GM19468 (cell line): ENCODE measurements around the gene CAMK1D.

Experiments
- ATAC-seq: cut with Tn5 transposase; IDR thresholded peaks from one replicate; pipeline ENCODE4 v1.9.1; 2021; ENCODE audit warnings: mild to moderate bottlenecking, moderate library complexity, moderate number of reproducible peaks; ENCODE audit not compliant: unreplicated experiment; ENCODE audit errors: extremely low read depth

Gene CAMK1D

DNA sequence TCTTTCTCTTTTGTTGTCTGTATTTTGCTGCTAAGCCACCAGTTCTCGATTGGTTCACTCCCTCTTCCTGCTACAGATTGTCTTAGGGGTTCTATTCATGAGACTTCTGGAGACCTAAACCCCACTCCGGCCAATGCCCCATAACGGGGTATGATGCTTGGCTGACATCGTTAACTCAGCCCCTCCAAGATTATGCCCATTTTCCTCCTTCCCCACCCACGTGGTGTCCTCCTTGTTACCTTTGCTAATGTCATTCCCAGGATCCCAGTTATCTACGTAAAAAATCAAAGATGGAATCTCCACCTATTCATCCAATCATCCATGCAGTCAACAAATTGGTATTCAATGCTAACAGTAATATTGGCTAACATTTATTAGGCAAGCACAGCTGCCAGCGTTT, 228.3 kb downstream of the CAMK1D start:
- ATAC-seq = no peak

DNA sequence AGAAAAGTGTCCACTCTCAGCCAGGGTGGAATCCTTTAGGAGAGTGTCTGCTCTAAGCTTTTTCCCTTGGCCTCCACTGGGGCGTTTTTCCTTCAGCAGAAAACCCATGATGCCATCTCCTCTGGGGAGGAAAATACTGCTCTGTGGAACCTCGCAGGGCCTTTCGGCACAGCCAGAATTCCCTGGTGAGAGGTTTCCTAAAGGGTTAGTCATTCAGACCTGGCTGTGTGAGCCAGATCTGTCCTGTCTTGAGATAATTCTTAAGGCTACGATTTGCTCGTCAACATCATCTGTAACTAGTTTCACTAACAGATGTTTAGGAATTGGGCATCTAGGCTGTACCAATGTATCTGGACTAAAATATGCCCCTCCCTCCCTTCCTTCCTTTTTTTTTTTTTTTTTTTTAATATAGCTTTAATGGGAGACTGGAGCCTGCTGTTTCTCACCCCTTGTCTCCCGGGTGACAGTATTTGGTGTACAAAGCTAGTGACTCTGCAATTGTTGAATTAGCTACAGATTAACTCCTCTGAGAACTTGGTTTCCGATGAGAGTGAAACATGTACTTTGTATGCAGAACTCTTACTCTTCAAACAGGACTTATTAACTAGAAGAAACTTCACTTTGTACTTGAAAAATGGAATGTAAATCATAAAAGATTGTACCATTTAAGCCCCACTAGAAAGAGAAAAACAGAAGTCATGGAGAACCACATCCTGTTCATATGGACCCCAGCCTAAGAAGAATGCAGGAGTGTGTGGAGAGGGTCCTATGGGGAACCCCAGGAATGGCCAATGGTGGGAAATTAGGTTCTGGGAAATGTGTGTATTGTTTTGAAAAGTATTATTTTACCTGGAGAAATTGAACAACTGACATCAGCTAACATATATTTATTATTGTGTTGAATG, 230.9 kb downstream of the CAMK1D start:
- peak; percentile 82 for ATAC-seq

DNA sequence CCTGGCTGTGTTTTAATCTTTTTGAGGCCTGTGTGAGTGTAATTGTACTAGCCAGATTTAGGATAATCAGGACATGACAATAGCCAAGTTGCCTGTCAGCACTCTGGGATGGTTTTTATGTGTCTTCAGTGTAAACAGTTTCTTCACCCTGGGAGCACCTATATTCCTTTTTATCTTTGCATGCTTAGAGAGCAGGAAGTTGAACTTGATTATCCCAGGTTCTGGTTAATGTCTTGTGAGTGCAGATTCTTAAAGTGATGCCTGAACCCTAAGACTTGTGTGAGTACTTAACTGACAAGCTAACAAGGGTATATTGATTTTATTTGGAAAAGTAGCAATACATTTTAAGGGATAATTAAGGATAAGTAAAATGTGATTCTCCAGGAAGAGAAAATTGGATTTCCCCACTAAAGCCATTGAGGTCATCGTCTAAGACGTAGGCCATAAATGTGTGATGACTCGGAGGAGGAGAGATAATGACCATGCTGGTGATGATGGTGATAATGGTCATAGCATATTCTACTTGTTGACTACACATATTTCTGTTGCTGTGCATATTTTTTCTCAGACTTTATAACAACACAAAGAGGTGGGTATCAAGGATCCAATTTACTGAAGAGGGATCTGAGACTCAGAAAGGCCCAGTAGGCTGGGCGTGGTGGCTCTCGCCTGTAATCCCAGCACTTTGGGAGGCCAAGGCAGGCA, 234.7 kb downstream of the CAMK1D start:
- no peak for ATAC-seq

DNA sequence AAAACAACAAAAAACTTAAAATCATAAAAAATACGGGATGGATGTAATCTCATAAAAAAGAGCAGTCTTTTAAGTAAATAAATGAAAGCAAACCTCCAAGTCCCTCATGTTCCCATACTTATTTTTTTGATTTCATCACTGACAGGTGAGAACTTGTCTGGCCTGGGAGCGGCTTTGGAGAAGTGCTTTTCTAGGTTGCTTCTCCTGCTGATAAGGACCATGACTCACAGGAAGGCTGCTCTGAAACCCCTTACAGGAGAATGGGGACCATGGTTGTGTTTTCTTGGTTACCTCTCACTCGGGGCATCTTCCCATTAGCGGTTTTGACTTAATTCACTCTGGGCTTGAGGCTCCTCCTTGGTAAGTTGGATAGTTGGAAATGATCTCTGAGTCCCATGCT, 237.4 kb downstream of the CAMK1D start:
- ATAC-seq = no peak

DNA sequence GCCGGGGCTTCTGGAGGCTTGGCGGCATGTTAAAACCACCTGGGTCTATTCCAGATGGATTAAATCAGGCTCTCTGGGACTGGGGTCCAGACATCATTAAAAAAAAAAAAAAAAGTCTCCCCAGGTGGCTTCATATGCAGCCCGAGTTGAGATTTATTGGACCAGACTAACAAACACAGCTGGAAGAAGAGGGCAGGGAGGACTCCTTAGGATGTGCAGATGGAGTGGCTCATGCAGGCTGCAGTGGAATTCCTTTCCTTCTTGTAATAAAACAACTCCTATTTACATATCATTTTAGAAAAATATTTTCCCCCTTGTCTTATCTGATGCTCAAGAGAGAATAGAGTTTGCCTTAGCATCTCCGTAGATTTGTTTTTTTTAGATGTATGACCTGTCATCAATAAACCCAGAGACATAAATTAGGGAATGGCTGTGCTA, 238.1 kb downstream of the CAMK1D start:
- ATAC-seq = no peak

DNA sequence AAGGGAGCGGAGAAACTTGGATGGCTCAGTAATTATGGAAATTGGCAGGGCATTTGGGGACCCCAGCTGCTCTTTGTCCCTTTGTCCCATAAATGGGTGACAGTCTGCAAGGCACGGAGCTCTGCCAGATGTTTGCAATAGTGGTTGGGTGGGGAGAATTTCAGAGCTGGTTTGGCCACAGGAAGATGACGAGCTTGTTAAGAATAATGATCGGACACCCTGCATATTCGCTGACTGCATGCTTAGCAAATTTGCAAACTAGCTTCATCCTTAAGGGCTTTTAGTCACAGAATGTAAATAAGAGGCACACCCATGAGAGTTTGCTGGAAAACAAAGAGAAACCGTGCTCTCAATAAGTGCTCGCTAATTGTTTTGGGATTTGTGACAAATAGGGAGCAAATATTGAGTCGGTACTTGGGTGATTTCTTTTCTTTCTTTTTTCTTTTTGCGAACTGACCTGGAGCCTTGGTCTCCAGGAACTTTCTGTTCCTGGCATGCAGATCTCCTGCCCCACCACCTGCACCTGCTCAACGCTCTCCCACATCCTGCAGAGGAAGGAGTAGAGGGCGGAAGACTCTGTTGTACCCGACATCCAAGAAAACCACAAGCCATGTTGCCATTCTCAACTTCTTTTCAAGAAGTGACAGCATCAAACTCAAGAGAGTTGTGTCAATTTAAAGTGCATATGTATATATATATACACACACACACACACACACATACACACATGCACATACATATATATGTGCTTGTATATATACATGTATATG, 238.9 kb downstream of the CAMK1D start:
- no peak for ATAC-seq

DNA sequence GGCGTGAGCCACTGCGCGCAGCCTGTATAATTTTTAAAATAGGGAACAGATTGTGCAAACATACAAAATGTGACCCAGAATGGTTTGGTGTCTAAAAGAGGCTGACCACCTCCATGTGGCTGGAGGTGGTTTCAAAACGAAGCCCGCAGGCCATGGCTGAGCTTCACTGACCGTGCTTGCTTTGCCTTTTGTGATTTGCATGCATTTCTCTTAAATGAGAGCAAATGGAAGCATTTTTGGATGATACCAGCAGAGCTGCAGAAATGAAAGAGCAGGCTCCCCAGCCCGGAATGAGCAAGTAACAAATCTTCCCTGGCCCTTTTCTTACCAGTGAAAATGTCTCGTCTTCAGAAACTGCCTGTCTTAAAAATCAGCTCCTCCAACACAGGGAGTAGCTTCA, 239.9 kb downstream of the CAMK1D start:
- no peak for ATAC-seq

DNA sequence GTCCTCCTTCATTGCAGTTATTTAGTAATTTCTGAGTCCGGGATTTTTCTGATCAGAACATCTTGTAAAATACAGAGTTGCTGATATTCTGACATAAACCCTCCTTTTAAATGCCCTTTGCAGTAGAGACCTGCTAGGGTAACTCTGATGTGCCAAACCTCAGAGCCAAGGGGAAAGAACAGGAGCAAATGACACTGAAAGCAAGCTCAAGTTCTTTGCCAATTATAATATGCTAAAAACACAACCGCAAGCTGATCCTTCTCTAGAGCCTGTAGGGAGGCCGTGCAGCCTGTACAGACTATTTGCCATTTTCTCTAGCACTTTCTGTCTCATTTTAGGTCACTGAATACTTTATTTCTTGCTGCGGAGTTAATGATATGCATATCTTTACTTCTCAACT, 240.4 kb downstream of the CAMK1D start:
- no peak for ATAC-seq

DNA sequence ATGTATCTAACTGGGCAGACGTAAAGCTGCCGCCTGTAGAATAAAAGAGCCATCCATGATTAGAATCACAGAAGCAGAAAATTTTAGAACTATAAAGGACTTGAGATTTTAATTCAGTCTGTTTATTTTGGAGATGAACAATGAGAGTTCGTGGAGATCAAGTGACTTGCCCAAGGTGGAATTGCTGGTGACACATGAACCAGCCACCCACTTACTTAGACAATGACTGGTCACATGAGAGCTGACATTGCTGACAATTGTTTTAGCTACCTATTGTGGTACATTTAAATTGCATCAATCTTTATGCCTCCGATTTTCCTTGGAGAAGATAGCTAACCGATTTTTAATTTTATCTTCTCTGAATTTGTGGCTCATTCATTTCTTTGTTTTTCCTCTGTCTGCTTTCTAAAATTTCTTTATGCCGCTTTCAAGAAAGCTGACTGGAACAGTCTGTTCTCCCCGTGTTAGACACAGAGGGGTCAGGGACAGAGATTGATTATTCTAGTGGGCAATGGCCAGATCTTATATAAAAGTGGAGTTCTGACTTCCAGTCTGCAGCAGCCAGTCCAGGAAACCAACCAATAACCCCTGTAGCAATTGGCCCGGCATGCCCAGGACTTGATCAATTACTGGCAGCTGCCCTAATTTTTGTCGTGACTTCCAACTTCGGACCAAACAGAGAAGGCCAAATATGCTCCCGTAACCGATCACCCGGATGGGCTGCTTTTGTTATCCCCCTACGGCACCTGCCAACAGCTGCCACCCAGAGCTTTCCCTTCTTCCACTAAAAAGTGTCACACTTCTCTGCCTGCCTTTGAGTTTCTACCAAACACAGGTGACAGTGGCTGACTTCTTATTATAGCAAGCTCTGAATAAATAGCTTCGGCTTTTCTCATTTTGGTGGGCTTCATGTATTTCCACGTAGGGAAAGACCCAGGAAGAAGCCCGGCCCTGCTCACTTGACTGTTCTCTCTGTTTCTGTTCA, 241.6 kb downstream of the CAMK1D start:
- ATAC-seq = no peak

DNA sequence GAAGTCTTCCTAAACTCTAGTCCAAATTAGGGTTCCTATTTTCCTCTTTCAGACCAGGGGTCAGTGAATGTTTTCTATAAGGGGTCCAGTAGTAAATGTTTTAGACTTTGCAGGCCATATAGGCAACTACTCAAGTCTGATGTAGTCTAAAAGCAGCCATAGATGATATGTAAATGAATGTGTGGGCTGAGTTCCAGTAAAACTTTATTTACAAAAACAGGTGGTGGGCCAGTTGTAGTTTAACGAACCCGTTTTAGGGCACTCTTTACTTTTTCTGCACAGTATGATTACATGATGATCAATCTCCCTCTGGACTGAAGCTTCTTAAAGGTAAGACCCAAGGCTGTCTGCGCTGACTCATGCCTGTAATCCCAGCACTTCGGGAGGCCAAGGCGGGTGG, 243.6 kb downstream of the CAMK1D start:
- no peak for ATAC-seq

DNA sequence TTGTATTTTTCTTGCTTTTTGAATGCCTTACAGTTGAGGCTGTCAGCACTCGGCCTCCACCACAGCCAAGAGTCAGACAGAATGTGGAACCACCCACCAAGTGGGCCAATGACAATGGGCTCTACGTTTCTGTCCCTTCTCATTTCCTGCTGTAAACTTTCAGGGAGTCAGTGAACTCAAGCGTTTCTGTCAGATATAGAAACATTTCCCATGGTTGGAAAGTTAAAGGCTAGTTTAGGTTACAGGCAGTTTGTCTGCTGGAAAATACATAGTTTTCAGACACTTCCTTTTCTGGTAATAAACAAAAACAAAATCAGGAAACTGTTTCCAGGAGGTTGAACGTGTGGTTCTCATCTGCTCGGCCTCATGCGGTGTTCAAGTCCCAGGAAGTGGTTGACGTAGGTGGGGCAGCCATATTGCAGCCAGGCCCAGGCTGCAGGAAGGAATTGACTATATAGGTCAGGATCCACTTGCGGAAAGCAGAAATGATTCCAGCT, 245.1 kb downstream of the CAMK1D start:
- no peak for ATAC-seq

DNA sequence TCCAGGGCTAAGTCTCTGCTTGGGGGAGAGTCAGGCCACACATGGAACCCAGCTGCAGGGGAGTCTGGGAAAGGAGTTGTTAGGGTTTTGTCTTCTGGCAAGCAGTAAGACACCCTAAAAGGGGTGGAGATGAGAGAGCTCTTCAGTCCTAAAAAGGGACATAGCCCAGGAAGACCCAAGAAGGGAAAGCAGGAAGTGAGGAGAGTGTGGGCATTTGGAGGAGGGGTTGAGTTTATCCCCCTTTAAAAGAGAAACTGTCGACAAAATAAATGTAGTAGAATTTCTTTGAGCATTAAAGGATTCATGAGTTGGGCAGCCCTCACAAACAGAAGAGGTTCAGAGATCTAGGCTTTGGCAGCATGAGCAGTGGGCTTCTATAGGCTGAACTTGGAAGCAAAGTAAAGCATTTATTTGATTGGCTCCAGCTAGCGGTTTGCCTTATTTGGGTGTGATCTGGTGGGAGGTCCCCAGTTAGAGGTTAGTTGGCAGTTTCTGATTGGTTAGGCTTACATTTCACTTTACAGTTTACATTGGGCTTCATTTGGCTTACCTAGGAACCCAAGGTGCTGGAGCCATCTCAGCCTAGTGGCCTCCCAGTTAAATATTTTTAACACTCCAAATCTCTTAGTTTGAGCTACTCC, 246.7 kb downstream of the CAMK1D start:
- ATAC-seq = no peak

DNA sequence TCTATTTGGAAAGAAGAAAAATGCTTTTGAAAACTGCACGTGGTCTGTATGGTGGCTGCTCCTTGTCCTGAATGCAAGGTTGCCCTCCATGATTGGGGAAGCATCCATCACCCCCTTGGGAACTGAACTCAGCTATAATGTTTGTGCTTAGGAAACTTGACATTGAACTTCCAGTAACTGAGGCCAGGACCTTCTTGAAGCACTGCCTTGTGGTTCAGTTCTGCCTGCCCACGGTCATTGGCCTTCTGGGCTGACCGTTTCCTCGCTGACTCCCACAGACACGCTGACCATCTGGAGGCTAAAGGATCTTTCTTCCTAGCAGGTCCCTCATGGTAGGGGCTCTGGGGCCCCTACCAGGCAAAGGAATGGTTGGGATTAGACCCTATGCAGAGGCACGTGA, 247.8 kb downstream of the CAMK1D start:
- no peak for ATAC-seq

DNA sequence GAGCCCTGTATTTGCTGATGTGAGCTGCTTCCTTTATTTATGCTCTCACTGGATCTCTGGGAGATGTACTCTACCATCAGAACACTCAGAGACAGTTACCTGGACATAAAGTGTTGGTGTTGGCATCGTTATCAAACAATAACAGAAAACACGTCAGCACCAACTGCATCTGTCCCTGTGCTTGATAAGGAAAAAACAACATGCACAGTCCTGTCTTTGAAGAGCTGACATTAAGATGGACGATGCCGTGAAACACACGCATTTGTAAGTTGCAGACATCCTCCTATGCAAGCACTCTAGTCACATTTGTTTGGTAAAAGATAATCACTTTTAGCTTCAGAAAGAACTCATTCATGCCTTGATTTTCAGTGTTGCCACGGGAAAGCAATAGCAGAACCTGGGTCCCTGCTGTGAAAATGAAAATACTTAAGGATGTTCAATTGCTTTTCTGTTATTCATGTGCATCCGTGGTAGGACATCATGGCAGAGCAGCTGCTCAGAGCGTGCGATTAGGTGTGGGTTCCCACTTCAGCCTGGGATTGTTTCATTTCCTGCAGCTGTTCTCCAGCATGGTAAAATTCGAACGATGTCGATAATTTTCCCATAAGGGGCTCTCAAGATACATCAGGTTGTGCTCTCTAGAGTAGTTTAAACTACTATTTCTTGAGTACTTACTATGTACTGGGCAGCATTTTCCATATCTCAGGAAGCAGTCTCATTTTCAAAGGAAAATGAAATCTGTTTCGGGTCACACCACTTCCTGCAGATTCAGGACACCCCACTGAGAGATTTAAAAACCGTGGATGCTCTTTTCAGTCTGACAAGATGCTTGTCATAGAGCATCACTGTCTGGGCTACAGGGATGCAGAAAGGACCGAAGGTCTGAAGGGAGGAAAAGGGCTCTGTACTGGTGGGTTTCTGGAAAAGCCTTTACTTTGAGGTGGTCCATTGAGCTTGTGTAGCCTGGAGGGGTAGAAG, 248.7 kb downstream of the CAMK1D start:
- ATAC-seq = no peak

DNA sequence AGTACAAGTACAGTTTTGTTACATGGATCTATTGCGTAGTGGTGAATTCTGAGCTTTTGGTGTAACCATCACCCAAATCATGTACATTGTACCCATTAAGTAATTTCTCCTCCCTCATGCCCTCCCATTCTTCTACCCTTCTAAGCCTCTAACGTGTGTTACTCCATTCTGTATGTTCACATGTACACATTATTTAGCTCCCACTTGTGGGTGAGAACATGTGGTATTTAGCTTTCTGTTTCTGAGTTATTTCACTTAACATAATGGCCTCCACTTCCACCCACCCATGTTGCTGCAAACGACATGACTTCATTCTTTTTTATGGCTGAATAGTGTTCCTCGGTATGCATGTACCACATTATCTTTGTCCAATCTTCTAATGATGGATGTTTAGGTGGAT, 251.3 kb downstream of the CAMK1D start:
- no peak for ATAC-seq

DNA sequence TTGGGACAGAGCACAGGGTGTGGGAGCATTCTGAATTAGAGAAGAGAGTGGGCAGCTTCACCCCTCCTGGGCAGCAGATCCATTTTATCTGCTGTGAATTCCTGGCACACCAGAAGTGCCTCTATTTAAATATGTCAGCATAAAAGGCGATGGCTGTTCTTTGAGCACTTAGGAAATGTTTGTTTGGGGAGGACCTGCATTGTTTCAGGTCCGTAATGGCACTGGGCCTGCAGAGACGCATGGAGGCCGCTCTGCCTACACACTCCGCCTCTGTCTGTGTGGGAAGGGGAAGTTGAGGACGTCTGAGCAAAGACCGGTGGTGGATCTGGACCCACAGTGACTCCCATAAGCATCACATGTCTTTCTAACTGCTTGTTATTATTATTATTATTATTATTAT, 253.2 kb downstream of the CAMK1D start:
- no peak for ATAC-seq

DNA sequence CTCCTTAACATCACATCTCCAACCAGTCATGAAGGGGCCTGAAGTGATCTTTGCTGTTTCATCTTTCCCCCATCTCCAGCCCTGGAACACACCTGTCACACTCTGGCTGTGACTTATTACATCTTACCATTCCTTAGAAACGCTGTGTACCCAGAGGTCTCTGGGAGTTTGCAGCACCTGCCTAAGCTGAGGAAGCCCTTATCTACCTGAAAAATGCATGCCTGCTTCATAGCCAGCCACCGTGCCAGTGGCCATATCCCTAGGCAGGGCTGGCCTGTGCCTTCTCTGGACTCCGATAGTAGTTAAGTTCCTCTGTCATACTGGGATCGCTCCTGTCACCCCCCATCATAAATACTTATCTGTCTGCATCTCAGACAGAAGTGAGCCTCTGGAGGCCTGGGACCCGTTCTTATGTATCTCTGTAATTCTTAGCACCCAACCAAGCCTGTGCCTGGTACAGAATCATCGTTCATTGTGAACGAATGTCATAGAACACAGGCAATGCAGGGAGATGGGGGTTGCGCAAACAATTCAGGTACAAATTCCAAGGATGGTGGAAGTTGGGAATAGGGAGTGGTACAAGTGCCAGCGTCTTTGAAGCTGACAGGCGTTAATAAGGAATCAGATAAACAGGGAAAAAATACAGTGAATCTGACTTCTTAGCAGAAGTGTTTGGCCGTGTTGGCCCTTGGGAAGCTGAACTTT, 254.6 kb downstream of the CAMK1D start:
- no peak for ATAC-seq
